Stomach smooth muscle (tissue), 2 donors: Measurements from ENCODE around the gene FGF14.

Experiments
- H3K27ac ChIP-seq: one replicate; pipeline ENCODE4 v1.7.0; 2013; ENCODE audit warnings: mild to moderate bottlenecking, low read length, inconsistent platforms
- H3K27me3 ChIP-seq, 2 donors: one replicate each; pipeline ENCODE4 v1.7.0; 2013; ENCODE audit warnings: low read length in 2 of 2; ENCODE audit not compliant: insufficient read depth in 2 of 2, control insufficient read depth in 1 of 2
- H3K36me3 ChIP-seq, 2 donors: one replicate each; pipeline ENCODE4 v1.7.0; 2013; ENCODE audit warnings: low read length in 2 of 2; ENCODE audit not compliant: control insufficient read depth in 2 of 2, insufficient read depth in 2 of 2
- H3K4me1 ChIP-seq: one replicate; pipeline ENCODE4 v1.7.0; 2013; ENCODE audit warnings: low read length; ENCODE audit not compliant: control insufficient read depth, insufficient read depth
- H3K4me3 ChIP-seq, 2 donors: one replicate each; pipeline ENCODE4 v1.7.0; 2013; ENCODE audit warnings: low read length in 2 of 2
- H3K9ac ChIP-seq, 2 donors: one replicate each; pipeline ENCODE4 v1.7.0; 2013; ENCODE audit warnings: low read length in 2 of 2, mild to moderate bottlenecking in 1 of 2
- H3K9me3 ChIP-seq, 2 donors: one replicate each; pipeline ENCODE4 v1.7.0; 2013; ENCODE audit warnings: low read length in 2 of 2; ENCODE audit not compliant: control insufficient read depth in 2 of 2
- donor health status: healthy.
- donor health status: Pancreatic carcinoma.

Gene FGF14

GRCh38 chr13:102395939-102396338, 5.9 kb downstream of the FGF14 start:
- Histone ChIP-seq H3K36me3 (no peaks in the 10 kb centered on the region), H3K9ac (no peak overlapping the region), H3K27ac (no peak overlapping the region), H3K27me3 (no peaks in the 10 kb centered on the region), H3K9me3 (no peaks in the 10 kb centered on the region), H3K4me1 (no peaks in the 10 kb centered on the region), H3K4me3 (no peak overlapping the region)

- peak overlapping the region; percentile 68 for H3K27ac ChIP-seq
- H3K4me1 ChIP-seq = no peaks in the 10 kb centered on the region
- H3K36me3 ChIP-seq = no peaks in the 10 kb centered on the region
- H3K27me3 ChIP-seq = no peaks in the 10 kb centered on the region
- H3K4me3 ChIP-seq = peak overlapping the region; percentile 89 to 90
- H3K9ac ChIP-seq = peak overlapping the region; percentile 70 to 77
- H3K9me3 ChIP-seq = no peaks in the 10 kb centered on the region
Measured at GRCh38 chr13:102395174-102395573, 6.7 kb downstream of the FGF14 start.

GRCh38 chr13:102394158-102395053, 7.4 kb downstream of the FGF14 start:
- Histone ChIP-seq H3K9ac (peak overlapping the region; percentile 70 to 77), H3K27me3 (no peaks in the 10 kb centered on the region), H3K9me3 (no peaks in the 10 kb centered on the region), H3K4me1 (no peaks in the 10 kb centered on the region), H3K4me3 (peak overlapping the region; percentile 89 to 90), H3K27ac (peak overlapping the region; percentile 68), H3K36me3 (no peaks in the 10 kb centered on the region)

GRCh38 chr13:102392481-102393209, 9.2 kb downstream of the FGF14 start:
- Histone ChIP-seq H3K9me3 (no peaks in the 10 kb centered on the region), H3K4me1 (no peaks in the 10 kb centered on the region), H3K27me3 (no peaks in the 10 kb centered on the region), H3K36me3 (no peaks in the 10 kb centered on the region), H3K4me3 (no peak overlapping the region), H3K27ac (no peak overlapping the region), H3K9ac (no peak overlapping the region)

GRCh38 chr13:102386461-102386860, 15.4 kb downstream of the FGF14 start:
- Histone ChIP-seq H3K27me3 (no peaks in the 10 kb centered on the region), H3K27ac (no peak overlapping the region), H3K9me3 (no peaks in the 10 kb centered on the region), H3K4me1 (no peaks in the 10 kb centered on the region), H3K4me3 (no peak overlapping the region), H3K9ac (no peak overlapping the region), H3K36me3 (no peaks in the 10 kb centered on the region)

GRCh38 chr13:102380012-102380411, 21.8 kb downstream of the FGF14 start:
- H3K4me3 ChIP-seq = no peak overlapping the region

GRCh38 chr13:102376318-102376717, 25.5 kb downstream of the FGF14 start:
- no peaks in the 10 kb centered on the region for H3K27me3 ChIP-seq

More at GRCh38 chr13:102380012-102380411, 21.8 kb downstream of the FGF14 start:
- no peak overlapping the region for H3K9ac ChIP-seq
- no peak overlapping the region for H3K27ac ChIP-seq
- no peaks in the 10 kb centered on the region for H3K27me3 ChIP-seq
- no peaks in the 10 kb centered on the region for H3K36me3 ChIP-seq
- H3K9me3 ChIP-seq = no peaks in the 10 kb centered on the region
- H3K4me1 ChIP-seq = no peaks in the 10 kb centered on the region

GRCh38 chr13:102374726-102375125, 27.1 kb downstream of the FGF14 start:
- no peaks in the 10 kb centered on the region for H3K9me3 ChIP-seq
- H3K4me1 ChIP-seq = no peaks in the 10 kb centered on the region
- H3K4me3 ChIP-seq = no peak overlapping the region
- H3K36me3 ChIP-seq = no peaks in the 10 kb centered on the region
- no peak overlapping the region for H3K27ac ChIP-seq
- H3K27me3 ChIP-seq = no peaks in the 10 kb centered on the region
- H3K9ac ChIP-seq = no peak overlapping the region

More at GRCh38 chr13:102376318-102376717, 25.5 kb downstream of the FGF14 start:
- Histone ChIP-seq H3K9ac (no peak overlapping the region), H3K4me3 (no peak overlapping the region), H3K4me1 (no peaks in the 10 kb centered on the region), H3K27ac (no peak overlapping the region), H3K9me3 (no peaks in the 10 kb centered on the region), H3K36me3 (no peaks in the 10 kb centered on the region)

- H3K27me3 ChIP-seq = no peaks in the 10 kb centered on the region
- H3K36me3 ChIP-seq = no peaks in the 10 kb centered on the region
- no peaks in the 10 kb centered on the region for H3K4me1 ChIP-seq
- no peak overlapping the region for H3K27ac ChIP-seq
- no peak overlapping the region for H3K9ac ChIP-seq
- H3K9me3 ChIP-seq = no peaks in the 10 kb centered on the region
- no peak overlapping the region for H3K4me3 ChIP-seq
Measured at GRCh38 chr13:102374233-102374632, 27.6 kb downstream of the FGF14 start.

- Histone ChIP-seq H3K27me3 (no peaks in the 10 kb centered on the region), H3K4me1 (no peaks in the 10 kb centered on the region), H3K27ac (no peak overlapping the region), H3K36me3 (no peaks in the 10 kb centered on the region), H3K9ac (no peak overlapping the region), H3K4me3 (no peak overlapping the region), H3K9me3 (no peaks in the 10 kb centered on the region)
Measured at GRCh38 chr13:102373221-102373620, 28.6 kb downstream of the FGF14 start.
